GM19193 (cell line): Measurements from ENCODE around the gene ABCA13.

ENCODE experiments used
- POLR2A ChIP-seq: IDR thresholded peaks from 4 replicates; pipeline ENCODE4 v1.6.1; 2011; ENCODE audit not compliant: insufficient read depth, insufficient read length; ENCODE audit errors: extremely low read depth

Gene ABCA13

DNA sequence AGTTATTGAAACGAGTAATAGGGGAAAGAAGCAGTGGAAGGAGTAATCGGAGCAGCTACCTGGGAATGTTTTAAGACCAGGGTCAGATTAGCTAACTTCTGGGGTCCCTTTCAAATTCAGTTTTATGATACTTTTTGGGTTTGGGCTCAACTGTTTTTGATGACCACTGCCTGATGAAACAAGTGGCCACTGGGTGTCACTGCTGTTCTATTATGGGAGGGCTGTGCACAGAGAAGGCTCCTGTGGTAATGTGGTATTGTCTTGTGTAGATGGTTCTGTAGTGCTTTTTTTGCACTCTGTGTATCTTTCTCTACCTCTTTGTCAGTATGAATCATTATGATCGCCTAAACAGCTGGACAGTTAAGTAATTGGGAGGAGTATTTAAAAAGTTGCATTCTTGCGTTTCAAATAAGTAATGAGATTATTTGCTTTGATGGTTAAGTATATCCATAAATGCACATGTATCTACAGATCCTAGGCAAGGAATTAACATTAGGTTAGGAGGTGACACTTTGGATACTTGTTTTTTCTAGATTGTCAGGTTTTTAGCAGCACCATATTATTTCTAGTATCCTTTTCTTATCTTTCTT, 128.4 kb downstream of the ABCA13 start:
- no peak for TF ChIP-seq POLR2A

DNA sequence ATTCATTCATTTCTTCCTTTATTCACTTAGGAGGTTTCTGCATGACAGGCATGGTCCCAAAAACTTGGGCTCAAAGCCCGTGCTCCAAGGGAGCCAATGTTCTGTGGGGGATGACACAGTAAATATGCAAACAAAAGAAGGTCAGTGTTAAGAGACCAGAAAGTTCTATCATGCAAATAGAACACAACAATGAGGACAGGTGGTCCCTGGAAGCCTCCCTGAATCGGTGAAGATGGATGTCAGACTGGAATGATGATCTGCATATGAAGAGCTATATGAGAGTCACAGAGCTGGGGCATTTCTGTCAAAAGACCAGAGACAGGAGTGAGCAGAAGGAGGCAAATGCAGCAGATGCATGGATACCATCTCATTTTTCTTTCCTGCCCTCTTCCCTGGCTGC, 129.0 kb downstream of the ABCA13 start:
- TF ChIP-seq POLR2A: no peak

GRCh38 chr7:48301201-48301600, 129.9 kb downstream of the ABCA13 start:
- TF ChIP-seq POLR2A: no peak

- no peak for TF ChIP-seq POLR2A
These were observed 133.4 kb downstream of the ABCA13 start for GRCh38 chr7:48304641-48305040.

GRCh38 chr7:48305661-48306060, 134.4 kb downstream of the ABCA13 start:
- no peak for TF ChIP-seq POLR2A

DNA sequence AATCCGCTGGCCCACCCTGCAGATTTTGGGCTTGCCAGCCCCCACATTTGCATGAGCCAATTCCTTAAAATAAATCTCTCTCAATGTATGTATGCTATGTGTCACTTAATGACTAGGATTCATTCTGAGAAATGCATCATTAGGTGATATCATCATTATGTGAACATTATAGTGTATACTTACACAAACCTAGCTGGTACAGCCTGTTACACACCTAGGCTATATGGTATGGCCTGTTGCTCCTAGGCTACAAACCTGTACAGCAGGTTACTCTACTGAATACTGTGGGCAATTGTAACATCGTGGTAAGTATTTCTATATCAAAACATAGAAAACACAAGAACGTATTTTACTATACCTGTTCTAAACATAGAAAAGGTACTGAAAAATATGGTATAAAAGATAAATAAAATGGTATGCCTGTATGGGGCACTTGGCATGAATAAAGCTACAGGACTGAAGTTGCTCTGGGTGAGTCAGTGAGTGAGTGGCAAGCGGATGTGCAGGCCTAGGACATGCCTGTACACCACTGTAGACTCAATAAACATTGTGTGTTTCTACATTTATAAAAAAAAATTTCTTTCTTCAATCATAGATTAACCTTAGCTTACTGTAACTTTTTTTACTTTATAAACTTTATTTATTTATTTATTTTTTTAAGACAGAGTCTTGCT, 135.9 kb downstream of the ABCA13 start:
- TF ChIP-seq POLR2A: no peak

DNA sequence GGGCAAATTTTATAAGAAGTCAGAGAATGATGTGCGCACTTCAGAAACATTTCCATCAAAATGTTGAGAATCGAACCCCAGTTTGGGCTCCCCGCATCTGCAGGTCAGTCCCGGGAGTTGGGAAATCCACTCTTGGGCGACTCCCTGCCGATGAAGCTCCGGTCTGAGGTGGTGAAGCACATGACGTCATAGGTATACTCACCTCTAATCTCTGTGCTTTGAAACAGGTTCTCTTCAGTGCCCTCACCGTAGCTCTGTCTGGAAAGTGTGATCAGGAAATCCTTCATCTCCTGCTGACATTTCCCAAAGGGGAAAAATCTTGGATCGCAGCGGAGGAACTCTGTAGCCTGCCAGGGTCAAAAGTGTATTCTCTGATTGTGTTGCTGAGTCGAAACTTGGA, 138.5 kb downstream of the ABCA13 start:
- no peak for TF ChIP-seq POLR2A

- TF ChIP-seq POLR2A: no peak
These were observed 140.3 kb downstream of the ABCA13 start for GRCh38 chr7:48311464-48312100.

- no peak for TF ChIP-seq POLR2A
These were observed 140.9 kb downstream of the ABCA13 start for GRCh38 chr7:48312151-48312550.

DNA sequence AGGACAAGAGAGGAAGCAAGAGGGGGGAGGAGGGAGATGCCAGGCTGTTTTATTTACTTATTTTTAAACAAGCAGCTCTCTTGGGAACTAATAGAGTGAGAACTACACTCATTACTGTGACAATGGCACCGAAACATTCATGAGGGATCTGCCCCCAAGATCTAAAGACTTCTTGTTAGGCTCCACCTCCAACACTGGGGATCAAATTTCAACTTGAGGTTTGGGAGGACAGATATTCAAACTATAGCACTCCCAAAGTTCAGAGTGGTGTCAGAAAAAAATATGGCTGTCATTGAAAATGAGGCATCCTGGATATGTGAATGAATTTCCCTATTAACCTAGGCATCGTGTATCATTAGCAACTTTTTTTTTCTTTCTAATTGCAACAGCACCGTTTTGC, 145.5 kb downstream of the ABCA13 start:
- TF ChIP-seq POLR2A: no peak

DNA sequence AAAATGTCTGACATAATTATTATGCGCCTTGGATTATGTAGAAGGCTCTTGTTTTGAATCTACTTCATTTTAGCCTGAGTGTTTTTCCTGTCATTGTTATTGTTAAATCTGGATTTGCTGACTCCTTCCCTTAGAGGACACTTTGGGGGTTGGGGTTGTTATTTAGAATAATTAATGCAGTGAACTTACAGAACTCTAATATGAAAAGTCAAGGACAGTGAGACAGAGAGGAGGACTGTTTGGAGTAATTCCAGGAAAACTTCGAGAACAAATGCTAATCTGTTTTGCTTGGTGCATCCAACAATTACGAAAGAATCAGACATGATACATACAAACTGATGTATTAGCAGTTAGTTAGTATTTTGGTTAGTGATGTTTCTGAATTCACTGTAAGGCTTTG, 146.1 kb downstream of the ABCA13 start:
- no peak for TF ChIP-seq POLR2A

- TF ChIP-seq POLR2A: no peak
These were observed 150.2 kb downstream of the ABCA13 start for GRCh38 chr7:48321319-48322010.

DNA sequence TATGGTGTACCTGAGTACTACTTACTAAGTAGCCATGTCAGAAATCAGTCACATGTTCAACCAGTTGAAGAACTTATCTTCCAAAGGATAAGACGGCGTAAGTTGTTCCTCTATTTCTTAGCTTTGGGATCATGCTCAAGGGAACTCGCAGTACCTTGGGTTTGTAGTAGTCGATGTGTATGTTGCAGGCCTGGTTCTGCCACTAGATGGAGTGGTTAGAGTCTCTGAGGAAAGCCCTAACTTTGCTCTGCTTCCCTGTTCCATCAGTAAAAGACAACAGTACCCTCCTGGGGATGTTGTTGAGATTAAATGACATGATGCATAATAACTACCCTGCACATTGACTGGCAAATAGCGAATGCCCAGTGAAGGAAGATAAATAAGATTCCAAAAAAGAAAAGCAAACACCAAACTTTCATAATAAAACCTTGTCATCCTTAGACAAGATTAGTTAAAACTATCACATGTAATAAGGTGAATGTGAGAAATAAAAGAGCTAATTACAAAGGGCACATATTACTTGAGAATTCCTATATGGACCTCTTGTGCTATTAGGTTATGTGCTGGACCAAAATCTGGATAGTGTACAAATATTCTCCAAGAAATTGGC, 165.9 kb downstream of the ABCA13 start:
- TF ChIP-seq POLR2A: no peak

GRCh38 chr7:48337781-48338180, 166.5 kb downstream of the ABCA13 start:
- TF ChIP-seq POLR2A: no peak

DNA sequence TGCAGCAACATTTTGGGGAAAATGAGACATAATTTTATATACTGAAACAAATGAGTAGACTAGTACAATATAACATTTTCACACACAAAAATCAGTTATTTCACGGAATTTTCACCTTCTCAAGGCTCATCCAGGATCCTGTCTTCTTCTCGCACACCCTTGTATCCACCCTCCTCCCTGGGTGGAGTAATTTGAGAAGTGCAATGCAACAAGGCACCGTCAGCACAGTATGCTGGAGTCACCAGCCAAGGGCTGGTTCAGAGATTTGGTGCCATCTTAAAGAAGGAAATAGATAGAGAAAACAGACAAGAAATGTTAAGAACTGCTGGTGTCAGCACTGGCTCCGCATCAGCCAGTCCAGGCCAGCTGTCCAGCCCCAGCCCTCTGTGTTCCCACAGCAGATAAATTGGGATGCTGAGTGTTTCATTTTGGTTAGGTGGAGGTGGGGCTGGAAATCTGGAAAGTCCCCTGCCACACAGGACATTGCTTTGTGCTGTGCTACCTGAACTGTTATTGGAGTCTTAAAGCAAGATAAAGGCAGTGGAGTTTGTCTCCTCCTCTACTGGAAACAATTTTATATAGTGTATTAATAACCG, 176.1 kb downstream of the ABCA13 start:
- TF ChIP-seq POLR2A: no peak
